ENCODE measurements around the gene FABP6.

DNA sequence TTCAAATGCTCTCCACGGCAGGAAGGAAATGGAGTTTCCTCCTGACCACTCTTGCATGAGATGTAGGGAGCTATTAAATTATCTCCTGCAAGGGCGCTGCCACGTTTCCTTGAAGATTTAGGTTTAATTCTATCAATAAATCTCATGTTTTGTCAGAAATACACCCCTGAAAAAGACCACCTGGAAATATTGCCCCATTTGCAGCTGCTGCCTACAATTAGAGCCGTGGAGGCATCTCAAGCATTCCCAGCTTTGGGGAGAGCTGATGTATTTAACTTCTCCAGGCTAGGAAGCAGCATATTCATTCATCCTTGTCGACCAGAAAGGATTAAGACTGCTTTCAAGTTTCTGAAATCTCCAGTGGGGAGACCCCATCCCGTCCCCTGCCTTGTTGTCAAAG, 42.5 kb downstream of the FABP6 start:
- no peak for TF ChIP-seq POLR2A (IDR thresholded peaks at IDR 0.05; ENCODE audit: low read length)
- TF ChIP-seq GATA1 (IDR thresholded peaks at IDR 0.05; ENCODE audit: low read depth, low read length): no peak
